ENCODE measurements around the gene MARCHF10. TPM values are rescaled to one million over a fixed set of nuclear protein-coding genes. Genes with fewer than 3 reads are reported as not detected.
"Not testable (repeated sequence)": the region's sequence is repeated elsewhere in the genome, so short reads cannot be mapped to it uniquely, and the experiment has no call there.

The MARCHF10 gene
- total RNA-seq, 1 donor from 2014 or later: not detected

DNA sequence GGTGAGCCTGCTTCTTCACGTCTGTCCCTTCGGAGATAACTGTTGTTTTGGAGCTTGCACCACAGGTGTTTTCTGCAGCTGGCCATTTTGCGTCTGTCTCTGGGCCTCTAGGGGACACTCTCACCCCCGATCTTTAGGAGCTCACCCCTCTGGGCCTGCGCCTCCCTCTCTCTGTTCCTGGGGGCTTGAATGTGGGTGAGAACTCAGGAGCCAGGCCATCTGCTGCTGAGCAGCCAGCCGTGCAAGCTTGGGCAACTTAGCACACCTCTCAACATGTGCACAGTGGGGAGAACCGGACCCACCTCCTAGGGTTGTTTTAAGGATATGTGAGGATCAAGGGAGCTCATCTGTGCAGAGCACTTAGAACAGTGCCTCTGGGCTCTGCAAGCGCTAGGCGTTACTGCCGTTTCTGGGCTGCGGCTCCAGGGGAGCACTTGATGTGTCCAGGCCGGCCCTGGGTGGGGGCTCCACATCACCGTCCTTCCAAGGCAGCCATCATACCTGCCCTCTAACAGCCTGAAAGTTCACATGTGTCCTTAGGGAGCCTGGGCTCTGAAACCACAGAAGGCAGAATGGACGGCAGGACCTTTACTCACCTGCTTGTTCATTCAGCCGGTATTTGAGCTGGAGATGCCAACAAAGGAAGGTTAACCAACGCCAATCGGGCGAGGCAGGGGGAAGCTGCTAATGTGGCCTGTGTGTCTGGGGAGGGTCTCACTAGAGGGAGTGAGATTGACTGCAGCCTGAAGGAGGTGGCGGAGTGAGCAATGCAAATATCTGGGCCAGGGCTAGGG lies 114.3 kb downstream of the MARCHF10 start:
- Mint-ChIP-seq H3K9me3 (no peaks in the 10 kb centered on the region), H3K27ac (no peak overlapping the region), H3K36me3 (ENCODE audit: low read depth) (no peaks in the 10 kb centered on the region), H3K4me1 (no peaks in the 10 kb centered on the region), H3K27me3 (peaks cover 3% of the 10 kb centered on the region), H3K4me3 (no peak overlapping the region)
- TF ChIP-seq, protein P1, sequence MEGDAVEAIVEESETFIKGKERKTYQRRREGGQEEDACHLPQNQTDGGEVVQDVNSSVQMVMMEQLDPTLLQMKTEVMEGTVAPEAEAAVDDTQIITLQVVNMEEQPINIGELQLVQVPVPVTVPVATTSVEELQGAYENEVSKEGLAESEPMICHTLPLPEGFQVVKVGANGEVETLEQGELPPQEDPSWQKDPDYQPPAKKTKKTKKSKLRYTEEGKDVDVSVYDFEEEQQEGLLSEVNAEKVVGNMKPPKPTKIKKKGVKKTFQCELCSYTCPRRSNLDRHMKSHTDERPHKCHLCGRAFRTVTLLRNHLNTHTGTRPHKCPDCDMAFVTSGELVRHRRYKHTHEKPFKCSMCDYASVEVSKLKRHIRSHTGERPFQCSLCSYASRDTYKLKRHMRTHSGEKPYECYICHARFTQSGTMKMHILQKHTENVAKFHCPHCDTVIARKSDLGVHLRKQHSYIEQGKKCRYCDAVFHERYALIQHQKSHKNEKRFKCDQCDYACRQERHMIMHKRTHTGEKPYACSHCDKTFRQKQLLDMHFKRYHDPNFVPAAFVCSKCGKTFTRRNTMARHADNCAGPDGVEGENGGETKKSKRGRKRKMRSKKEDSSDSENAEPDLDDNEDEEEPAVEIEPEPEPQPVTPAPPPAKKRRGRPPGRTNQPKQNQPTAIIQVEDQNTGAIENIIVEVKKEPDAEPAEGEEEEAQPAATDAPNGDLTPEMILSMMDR (IDR thresholded peaks at IDR 0.05): no peak
- DNase-seq (no peak), ATAC-seq (ENCODE audit: low read depth) (no peak)
- CTCF ChIA-PET: no interaction called here
- POLR2A ChIA-PET: interaction anchor here (0.6 kb wide), 1 partner anchor 31 kb away, joined by 4 read pairs; no protein-coding TSS in a partner anchor
- intact Hi-C loops (cut with micrococcal nuclease): no loop called here

DNA sequence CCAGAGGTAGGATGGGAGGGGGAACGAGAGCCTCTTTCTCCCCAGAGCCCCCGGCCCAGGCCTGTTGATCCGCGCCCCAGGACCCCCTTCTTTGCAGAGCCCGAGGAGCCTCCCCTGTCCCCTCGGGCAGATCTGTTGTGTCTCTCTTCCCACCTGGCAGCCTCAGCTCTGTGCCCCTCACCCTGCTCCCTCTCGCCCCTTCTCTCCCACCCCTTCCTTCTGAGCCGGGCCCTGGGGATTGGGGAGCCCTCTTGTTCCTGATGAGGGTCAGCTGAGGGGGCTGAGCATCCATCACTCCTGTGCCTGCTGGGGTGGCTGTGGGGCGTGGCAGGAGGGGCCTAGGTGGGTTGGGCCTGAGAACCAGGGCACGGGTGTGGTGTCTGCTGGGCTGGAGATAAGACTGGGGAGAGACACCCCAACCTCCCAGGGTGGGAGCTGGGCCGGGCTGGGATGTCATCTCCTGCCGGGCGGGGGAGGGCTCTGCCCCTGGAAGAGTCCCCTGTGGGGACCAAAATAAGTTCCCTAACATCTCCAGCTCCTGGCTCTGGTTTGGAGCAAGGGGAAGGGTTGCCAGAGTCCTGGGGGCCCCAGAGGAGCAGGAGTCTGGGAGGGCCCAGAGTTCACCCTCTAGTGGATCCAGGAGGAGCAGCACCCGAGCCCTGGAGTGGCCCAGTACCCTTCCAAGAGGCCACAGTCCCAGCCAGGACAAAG lies 115.2 kb downstream of the MARCHF10 start:
- no peaks in the 10 kb centered on the region for H3K36me3 Mint-ChIP-seq (ENCODE audit: low read depth)
- ATAC-seq (ENCODE audit: low read depth) (no peak), DNase-seq (no peak)
- peaks cover 3% of the 10 kb centered on the region for H3K27me3 Mint-ChIP-seq
- ChIA-PET POLR2A (no interaction called here), CTCF (no interaction called here)
- no peaks in the 10 kb centered on the region for H3K9me3 Mint-ChIP-seq
- TF ChIP-seq, protein P1 (IDR thresholded peaks at IDR 0.05): no peak
- no peak overlapping the region for H3K4me3 Mint-ChIP-seq
- no peaks in the 10 kb centered on the region for H3K4me1 Mint-ChIP-seq
- H3K27ac Mint-ChIP-seq: no peak overlapping the region
- intact Hi-C loops (cut with micrococcal nuclease): no loop called here

DNA sequence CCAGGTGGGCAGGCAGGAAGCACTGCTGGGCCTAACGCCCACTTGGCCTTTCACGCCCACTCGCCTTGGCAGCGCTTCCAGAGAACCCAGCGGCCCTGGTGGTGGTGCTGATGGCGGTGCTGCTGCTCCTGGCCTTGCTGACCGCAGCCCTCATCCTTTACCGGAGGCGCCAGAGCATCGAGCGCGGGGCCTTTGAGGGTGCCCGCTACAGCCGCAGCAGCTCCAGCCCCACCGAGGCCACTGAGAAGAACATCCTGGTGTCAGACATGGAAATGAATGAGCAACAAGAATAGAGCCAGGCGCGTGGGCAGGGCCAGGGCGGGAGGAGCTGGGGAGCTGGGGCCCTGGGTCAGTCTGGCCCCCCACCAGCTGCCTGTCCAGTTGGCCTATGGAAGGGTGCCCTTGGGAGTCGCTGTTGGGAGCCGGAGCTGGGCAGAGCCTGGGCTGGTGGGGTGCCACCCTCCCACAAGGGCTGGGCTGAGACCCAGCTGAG lies 115.9 kb downstream of the MARCHF10 start:
- TF ChIP-seq, protein P1 (IDR thresholded peaks at IDR 0.05): no peak
- no peak for DNase-seq
- ChIA-PET CTCF (no interaction called here), POLR2A (no interaction called here)
- Mint-ChIP-seq H3K4me3 (no peak overlapping the region), H3K27me3 (peaks cover 3% of the 10 kb centered on the region), H3K9me3 (no peaks in the 10 kb centered on the region), H3K27ac (no peak overlapping the region), H3K36me3 (ENCODE audit: low read depth) (no peaks in the 10 kb centered on the region), H3K4me1 (no peaks in the 10 kb centered on the region)
- ATAC-seq (ENCODE audit: low read depth): no peak
- intact Hi-C loops (cut with micrococcal nuclease): no loop called here

DNA sequence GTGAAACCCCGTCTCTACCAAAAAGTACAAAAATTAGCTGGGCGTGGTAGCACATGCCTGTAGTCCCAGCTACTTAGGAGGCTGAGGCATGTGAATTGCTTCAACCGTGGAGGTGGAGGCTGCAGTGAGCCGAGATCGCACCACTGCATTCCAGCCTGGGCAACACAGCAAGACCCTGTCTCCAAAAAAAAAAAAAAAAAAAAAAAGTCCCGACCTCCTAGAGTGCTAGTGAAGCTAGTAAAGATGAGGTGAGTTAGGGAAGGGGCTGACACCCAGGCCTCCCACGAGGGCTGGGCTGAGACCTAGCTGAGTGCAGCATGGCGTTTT lies 116.6 kb downstream of the MARCHF10 start:
- DNase-seq; POLR2A ChIA-PET; H3K27ac Mint-ChIP-seq; H3K4me1 Mint-ChIP-seq; H3K27me3 Mint-ChIP-seq; H3K9me3 Mint-ChIP-seq; H3K36me3 Mint-ChIP-seq (ENCODE audit: low read depth); H3K4me3 Mint-ChIP-seq; CTCF ChIA-PET; ATAC-seq (ENCODE audit: low read depth); intact Hi-C loops (cut with micrococcal nuclease): not testable (repeated sequence)

DNA sequence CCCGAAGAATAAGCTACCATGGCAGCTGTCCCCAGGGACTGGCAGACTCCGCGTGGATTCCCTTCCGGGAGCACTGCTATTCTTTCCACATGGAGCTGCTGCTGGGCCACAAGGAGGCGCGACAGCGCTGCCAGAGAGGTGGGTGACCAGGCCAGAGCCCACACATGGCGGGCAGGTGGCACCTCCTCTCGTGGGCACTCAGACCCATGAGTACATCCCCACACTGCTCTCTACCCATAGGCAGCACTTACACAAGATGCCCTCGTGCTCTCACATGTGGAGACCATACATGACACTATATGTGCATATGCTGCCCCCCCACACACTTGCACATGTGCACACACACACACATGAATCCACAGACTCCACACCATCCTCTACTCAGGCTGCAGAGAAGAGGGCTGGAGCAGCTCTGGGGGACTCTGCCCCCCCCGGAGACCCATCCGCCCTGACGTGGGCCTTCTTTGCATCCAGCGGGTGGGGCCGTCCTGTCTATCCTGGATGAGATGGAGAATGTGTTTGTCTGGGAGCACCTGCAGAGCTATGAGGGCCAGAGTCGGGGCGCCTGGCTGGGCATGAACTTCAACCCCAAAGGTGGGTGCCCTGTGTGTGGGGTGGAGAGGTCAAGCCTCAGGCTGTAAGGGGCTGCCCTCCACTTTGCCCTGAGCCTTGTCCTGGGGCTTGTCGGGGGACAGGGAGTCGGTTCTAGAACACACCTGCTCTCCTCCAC lies 117.8 kb downstream of the MARCHF10 start:
- no peaks in the 10 kb centered on the region for H3K36me3 Mint-ChIP-seq (ENCODE audit: low read depth)
- POLR2A ChIA-PET: no interaction called here
- H3K4me1 Mint-ChIP-seq: no peaks in the 10 kb centered on the region
- H3K27ac Mint-ChIP-seq: no peak overlapping the region
- DNase-seq (no peak), ATAC-seq (ENCODE audit: low read depth) (no peak)
- TF ChIP-seq, protein P1 (IDR thresholded peaks at IDR 0.05): no peak
- no peaks in the 10 kb centered on the region for H3K9me3 Mint-ChIP-seq
- CTCF ChIA-PET: no interaction called here
- intact Hi-C loops (cut with micrococcal nuclease): no loop called here
- H3K4me3 Mint-ChIP-seq: no peak overlapping the region
- peaks cover 3% of the 10 kb centered on the region for H3K27me3 Mint-ChIP-seq
